Fibroblast of skin of abdomen (primary cell): ENCODE measurements around the gene SLC11A1. TPM values are rescaled to one million over a fixed set of nuclear protein-coding genes. Genes with fewer than 3 reads are reported as not detected.

ENCODE experiments used
- DNase-seq: peaks from one replicate; pipeline ENCODE4 v3.0.0-alpha.2; 2013
- polyA plus RNA-seq, 2 experiments: library from polyadenylated mRNA; unstranded; fragments of 120-200 nt; gene quantifications; one replicate each; pipeline ENCODE4 v1.2.1, GENCODE V29; 2013; ENCODE audit not compliant: insufficient read length in 2 of 2

The SLC11A1 gene, protein sequence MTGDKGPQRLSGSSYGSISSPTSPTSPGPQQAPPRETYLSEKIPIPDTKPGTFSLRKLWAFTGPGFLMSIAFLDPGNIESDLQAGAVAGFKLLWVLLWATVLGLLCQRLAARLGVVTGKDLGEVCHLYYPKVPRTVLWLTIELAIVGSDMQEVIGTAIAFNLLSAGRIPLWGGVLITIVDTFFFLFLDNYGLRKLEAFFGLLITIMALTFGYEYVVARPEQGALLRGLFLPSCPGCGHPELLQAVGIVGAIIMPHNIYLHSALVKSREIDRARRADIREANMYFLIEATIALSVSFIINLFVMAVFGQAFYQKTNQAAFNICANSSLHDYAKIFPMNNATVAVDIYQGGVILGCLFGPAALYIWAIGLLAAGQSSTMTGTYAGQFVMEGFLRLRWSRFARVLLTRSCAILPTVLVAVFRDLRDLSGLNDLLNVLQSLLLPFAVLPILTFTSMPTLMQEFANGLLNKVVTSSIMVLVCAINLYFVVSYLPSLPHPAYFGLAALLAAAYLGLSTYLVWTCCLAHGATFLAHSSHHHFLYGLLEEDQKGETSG
- polyA plus RNA-seq (2013, experiment 1 of 2; ENCODE audit: insufficient read length), result 0.18 TPM
- 0.12 TPM for polyA plus RNA-seq (2013, experiment 2 of 2; ENCODE audit: insufficient read length)

DNA sequence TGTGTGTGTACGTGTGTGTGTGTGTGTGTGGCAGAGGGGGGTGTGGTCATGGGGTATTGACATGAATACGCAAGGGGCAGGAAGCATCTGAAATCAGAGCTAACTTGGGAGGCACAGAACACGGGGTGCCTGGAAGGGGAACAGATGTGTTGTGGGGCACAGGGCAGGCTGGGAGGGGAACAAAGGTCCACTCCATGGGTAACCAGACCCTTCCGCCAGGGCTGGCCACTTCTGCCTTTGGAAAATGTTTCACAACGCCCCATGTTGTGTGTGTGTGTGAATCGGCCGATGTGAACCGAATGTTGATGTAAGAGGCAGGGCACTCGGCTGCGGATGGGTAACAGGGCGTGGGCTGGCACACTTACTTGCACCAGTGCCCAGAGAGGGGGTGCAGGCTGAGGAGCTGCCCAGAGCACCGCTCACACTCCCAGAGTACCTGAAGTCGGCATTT is at the start of gene SLC11A1:
SLC11A1 (plus strand) TSS at position 358 of the 451 bp plus-strand sequence. CDS start 96 bp downstream, outside the sequence.
- no peak for DNase-seq

DNA sequence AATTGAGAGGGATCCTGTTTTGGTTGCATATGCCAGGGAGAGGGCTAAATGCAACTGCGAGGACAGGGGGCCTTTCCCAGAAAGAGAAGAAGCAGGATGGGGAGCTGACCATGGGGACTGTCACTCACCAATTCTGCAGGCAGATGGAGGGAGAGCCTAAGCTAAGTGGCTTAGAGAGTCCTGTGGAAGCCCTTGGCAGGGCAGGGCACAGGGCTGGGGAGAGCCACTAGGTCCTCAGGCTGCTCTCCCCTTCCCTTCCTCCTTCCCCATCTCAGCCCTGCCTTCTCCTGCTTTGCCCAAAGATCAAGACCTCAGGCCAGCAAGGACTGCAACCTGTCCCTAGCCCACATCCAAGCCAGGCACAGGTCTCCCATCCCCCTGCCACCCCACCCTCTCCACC is 49.8 kb upstream of the SLC11A1 start:
- DNase-seq, result no peak

DNA sequence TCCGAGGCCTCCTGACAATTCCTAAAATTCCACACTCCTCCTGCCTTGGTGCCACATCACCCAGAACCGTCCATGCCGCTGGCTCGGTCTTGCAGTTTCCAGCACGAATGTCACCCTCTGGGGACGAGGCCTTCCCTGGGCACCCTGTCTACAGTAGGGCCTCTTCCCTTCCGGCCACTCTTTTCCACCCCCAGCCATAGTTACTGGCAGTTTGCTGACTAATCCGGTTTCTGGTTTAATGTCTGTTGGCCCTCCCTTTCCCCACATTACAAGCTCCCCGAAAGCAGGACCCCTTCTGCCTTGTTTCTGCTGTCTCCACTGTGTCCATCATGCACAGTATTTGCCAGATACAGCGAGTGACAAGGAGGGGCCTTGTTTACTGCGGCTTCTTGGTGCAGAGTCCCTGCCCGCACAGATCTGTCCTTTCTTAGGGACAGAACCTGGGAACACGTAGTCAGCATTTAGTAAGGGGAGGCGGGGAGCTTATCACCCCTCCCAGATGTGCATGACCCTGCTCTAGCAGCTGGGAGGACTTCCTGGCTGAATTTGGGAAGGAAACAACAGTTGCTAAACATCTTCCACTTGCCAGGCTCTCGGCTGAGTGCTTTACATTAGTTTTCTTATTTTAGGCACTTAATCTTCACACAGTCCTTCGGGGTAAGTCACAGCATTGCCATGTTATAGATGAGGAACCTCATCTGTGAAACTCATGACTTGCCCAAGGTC is 49.0 kb upstream of the SLC11A1 start:
- DNase-seq, result no peak

DNA sequence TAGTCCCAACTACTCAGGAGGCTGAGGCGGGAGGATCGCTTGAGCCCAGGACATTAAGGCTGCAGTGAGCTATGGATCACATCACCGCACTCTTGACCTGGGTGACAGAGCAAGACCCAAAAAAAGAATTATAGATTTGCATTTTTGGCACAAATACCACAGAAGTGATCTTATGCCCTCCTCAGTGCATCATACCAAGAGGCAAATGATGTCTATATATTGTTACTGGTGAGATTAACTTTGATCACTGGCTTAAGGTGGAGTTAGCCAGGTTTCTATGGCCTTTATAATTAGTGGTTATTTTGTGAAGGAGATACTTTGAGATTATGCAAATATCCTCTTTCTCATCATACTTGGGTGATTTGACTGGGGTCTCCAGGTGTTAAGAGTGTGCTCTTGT is 47.5 kb upstream of the SLC11A1 start:
- no peak for DNase-seq

DNA sequence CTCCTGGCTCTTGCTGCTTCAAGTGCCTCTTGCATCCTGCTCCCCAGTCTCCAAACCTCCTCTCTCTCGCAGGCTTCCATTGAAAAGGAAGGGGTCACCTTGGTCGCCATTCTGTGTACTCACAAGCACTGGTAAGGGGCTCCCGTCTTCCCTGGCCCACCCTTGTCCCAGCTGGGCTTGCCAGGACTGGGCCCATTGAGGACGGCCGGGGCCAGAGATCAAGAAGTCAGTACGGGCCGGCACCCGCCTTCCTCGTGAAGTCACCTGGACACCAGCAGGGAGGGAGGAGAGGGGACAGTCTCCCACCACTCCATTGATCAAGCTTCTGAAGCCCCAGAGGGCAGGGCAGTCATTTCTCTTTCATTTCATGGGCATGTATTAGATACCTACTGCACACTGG is 41.4 kb upstream of the SLC11A1 start:
- no peak for DNase-seq

DNA sequence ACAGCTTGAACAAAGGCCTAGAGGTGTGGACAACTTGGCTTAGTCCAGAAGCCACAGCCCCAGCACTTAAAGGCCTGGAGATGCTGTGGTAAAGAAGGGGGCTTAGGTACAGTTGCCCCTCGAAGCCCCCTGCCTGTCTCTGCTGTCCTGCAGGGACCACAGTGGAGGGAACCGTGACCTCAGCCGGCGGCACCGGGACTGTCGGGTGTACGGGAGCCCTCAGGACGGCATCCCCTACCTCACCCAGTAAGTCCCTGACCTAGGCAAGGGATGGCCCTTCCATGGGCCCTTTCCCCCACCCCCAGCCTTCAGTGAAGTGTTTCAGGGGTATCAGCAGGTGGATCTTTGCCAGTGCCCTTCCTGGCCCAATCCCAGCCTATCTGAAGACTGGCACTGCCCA is 40.7 kb upstream of the SLC11A1 start:
- DNase-seq, result no peak

DNA sequence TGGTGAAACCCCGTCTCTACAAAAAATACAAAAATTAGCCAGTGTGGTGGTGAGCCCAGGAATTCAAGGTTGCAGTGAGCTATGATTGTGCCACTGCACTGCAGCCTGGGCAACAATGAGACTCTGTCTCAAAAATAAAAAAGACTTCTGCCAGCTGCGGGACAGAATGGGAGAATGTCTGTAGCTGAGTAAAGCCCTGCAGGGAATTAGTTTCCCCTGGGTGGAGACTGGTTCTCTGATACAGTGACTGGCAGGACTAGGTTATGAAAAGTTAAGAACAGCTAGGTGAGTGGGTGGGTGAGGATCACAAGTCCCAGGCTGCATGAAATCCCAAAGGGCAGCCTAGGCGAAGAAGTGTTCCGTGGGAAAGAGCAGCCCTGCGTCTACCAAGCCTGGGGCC is 39.2 kb upstream of the SLC11A1 start:
- DNase-seq, result no peak

DNA sequence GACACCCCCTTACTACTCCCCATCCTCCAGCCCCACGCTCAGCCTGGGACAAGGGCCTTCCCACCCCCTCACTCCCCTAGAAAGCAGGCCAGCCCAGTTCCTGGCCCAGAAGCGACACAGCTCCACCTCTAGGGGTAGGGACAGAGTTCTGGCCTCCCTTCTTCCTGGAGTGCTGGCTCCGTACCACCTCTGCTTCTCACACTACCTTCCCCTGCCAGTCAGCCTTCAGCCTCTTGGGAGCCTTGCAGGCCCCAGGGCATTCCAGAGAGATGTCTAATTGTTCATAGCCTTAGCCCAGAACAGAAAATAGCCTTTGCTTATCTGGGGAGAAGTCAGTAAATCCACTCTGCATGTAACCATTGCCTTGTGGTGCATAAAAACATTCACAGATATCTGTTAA is 38.5 kb upstream of the SLC11A1 start:
- peak; percentile 55 for DNase-seq

DNA sequence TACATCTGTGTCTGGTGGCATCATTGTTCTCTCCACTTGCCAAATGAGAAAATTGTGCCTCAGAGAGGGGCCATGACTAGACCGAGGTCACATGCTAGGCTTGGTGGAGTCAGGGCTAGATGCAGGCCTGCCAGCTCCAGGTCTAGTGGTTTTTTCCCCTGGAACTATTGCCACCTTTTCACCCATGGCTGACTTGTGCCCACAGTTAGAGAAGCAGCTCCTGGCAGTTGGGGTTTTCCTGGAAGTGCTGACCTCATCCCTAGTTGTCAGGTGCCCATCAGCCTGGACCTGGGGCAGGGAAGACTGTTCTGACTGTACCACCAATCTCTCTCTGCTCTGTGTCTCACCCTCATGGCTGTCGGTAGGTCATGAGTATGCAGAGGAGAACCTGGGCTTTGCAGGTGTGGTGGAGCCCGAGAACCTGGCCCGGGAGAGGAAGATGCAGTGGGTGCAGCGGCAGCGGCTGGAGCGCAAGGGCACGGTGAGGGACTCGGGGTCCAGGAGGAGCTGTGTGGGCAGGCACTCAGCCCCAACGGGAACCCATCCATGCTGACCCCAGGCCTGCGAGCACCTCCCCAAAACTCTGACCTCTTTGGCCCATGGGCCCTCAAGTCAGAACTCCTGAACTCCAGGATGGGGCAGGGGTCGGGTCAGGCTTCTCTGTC is 37.9 kb upstream of the SLC11A1 start:
- no peak for DNase-seq

DNA sequence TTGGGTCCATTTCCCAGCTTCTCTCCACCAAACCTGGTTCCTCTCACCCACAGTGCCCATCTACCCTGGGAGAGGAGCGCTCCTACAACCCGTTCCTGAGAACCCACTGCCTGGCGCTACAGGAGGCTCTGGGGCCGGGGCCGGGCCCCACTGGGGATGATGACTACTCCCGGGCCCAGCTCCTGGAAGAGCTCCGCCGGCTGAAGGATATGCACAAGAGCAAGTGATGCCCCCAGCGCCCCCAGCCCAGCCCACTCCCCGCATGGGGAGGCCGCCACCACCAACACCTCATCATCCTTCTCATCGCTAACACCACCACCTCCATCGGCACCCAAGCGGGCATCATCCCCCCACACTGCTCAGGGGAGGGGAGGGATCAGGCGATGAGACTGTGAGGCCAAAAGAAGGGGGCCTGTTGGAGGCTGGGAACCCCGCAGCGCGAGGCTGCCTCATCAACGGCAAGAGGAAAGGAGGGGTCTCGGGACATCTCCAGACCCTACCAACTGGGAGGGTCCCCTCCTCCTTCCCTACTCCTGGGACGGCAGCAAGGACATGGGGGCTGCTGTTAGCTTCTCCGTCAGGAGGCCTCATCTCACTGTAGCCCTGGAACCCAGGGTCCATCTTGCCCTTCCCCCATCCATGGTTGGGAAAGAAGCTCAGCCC is 37.2 kb upstream of the SLC11A1 start:
- DNase-seq, result no peak

DNA sequence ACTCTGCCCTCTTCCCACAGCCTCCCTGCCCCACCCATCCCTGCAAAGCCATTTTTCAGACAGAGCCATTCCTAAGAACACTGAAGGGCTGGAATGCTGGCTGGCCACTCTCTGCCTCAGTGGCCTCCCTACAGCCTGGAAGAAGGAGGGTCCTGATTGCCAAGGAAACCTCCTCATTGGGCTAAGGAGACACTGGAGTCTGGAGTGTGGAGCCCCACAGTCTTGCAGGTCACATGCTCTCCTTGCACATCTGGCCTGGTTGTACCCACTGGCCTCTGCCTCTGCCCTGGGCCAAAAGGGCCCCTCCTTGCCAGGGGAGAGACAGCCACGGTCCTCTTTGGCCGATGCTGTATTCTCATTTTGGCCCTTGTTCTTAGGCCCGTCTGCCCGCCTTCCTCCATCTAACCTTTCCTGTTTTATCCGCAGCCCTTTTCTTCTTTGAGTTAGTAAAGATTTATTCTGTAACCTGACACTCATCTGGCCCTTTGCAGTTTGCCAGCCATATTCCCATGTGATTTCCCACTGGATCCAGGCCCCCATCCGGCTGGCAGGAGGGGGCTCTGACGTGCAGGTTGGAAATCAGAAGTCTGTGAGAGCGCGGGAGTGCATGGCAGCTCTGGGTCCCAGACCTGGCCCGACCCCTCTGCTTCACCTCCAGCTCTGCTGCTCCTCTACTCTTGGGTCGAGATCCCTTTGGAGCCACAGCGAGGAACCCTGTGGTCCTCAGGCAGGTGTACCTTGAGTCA is 36.4 kb upstream of the SLC11A1 start:
- DNase-seq, result no peak

DNA sequence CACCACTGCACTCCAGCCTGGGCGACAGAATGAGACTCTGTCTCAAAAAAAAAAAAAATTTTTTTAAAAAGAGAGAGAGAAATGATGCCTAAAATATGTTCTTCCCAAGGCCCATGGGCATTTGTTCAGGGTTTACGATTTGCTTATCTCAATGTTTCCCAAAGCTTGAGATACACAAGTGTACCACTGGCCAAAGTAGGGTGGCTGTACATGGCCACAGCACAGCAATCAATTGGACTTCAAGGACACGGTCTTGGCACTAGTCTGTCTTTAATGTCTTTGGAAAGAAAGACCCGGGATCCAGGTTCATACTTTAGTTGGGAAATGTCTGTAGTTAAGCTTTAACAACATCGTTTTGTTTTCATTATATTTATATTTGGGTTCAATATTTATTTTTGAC is 34.9 kb upstream of the SLC11A1 start:
- DNase-seq, result no peak

DNA sequence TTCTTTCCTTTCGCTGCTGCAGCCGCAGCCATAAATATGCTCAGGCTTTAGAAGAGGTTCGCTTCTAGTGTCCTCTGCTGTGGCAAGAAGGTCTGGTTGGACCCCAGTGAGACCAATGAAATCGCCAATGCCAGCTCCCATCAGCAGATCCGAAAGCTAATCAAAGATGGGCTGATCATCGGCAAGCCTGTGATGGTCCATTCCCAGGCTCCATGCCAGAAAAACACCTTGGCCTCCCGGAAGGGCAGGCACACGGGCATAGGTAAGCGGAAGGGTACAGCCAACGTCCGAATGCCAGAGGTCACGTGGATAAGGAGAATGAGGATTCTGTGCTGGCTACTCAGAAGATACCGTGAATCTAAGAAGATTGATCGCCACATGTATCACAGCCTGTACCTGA is 28.0 kb upstream of the SLC11A1 start:
- no peak for DNase-seq

DNA sequence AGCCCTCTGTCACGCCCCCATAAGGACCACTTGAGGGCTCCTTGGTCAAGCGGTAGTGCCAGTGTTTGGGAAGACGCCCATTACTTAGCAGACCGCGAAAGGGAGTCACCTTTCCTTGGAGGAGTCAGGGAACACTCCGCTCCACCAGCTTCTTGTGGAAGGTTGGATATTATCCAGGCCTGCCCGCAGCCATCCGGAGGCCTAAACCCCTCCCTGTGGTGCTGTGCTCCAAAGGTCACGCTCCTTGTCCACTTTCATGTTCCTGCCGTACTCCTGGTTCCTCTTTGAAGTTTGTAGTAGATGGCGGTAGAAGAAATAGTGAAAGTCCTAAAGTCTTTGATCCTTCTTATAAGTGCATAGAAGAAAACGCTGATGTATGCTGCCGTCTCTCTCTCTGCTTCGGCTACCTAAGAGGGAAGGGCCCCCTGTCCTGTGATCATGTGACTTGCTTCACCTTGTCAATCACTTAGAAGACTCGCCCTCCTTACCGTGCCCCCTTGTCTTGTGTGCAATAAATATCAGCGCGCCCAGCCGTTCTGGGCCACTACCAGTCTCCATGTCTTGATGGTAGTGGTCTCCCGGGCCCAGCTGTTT is 27.1 kb upstream of the SLC11A1 start:
- DNase-seq, result no peak

DNA sequence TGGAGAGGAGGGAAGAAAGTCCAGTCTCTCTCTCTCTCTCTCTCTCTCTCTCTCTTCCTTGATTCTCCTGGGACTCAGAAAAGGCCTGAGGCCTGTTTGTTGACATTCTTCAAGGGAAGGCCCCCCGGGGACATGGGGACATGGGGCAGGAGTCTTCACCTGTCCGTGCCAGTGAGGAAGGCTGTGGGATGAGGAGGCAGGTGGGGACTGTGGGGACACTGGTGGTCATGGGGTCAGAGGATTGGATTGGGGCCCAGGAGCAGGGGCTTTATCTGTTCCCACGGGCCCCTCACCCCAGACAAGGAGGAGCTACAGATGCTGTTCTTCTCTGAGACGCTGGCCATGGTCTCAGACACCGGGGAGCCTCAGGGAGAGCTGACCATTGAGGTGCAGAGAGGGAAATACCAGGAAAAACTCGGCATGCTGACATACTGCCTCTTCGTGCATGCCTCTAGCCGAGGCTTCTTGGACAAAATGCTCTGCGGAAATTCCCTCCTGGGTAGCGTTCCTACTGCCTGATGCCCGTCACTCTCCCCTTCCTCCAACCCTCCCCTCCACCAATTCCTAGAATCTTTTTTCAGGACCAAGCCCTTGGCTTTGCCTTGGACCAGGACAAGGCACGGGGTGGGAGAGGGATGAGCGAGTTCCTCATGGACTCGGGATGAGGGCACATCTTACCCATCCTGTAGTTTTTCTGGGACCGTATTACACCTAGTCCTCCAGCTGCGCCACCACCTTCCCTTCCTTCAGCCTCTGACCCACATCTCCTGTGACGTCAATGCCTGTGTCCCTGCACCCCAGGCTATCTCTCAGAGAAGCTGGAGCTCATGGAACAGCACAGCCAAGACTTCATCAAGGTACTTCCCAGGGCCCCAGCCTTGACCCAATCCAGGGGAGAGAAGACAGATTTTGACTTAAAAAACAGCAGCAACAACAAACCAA is 24.6 kb upstream of the SLC11A1 start:
- no peak for DNase-seq

DNA sequence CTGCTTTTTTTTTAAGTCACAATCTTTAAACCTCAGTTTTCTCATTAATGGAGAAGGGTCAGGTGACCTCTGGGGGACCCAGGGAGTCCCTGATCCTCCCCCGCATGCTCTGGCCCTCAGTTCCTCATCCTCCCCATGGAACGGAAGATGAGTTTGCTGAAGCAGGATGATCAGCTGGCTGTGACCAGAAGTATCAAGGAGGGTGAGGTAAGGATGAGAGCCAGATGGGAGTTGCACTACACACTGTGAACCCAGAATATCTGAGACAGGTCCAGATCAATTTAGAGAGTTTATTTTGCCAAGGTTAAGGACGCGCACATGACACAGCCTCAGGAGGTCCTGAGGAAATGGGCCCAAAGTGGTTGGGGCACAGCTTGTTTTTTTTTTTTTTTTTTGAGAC is 21.6 kb upstream of the SLC11A1 start:
- DNase-seq, result no peak

DNA sequence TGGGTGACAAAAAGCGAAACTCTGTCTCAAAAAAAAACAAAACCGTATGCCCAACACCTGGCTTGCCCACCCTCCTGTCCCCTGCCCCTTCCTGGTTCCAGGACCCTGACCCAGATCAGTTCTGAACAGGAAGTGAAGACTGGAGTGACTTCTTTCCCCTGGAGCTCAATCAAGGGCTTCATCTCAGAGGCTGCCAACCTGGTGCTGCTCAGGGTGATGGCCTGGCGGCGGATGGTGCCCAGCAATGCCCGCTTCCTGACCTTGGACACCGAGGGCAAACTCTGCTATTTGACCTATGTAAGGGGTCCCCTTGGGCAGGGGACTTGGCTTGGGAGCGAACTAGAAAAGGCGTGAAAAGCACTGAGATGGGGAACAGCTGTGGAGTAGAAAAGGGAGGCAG is 19.5 kb upstream of the SLC11A1 start:
- DNase-seq, result no peak

DNA sequence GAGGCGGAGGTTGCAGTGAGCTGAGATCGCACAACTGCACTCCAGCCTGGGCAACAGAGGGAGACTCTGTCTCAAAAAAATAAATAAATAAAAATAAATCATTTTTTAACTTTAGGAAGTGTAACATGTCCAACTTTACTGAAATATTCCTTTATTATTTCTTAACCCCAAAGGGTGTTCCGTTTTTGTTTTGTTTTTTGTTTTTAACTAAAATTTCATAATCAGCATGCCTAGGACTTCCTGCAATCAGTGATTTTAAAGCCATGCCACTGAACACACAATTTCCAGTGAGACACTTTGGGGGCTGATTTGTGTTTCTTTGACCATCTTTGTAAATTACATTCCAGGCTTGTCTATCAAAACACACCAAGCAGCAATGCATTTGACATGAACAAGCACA is 18.3 kb upstream of the SLC11A1 start:
- DNase-seq, result no peak

DNA sequence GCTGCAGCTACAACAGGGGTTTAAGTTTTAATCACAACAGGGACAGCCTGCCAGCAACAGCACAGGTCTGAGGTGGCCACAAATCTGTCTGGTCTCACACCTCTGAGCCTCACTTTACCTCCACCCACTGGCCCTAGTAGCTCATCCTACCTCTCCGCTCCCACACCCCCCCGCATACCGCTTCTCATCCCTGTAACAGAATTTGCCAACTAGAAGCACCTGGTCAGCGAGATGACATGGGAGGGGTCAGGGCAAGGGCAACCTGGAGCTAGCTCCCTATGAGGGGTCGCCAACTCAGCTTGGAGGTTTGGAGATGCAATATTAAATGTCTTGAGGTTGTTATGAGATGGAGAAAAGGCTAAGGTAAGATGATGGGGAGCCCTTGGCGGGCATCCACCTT is 17.9 kb upstream of the SLC11A1 start:
- DNase-seq, result no peak
